Activated CD4-positive, alpha-beta T cell treated with anti-CD3 and anti-CD28 coated beads, Interleukin-2, amount 10 ng/mL, durations not matched to agents 7 days and 5 days (primary cell): ENCODE data around the gene ANKRD31. TPM values are rescaled to one million over a fixed set of nuclear protein-coding genes. Genes with fewer than 3 reads are reported as not detected.
"Not testable (repeated sequence)": the region's sequence is repeated elsewhere in the genome, so short reads cannot be mapped to it uniquely, and the experiment has no call there.

Experiments used
- CTCF ChIA-PET: fragments of 350-600 bp; sonication (Branson Sonifier 250); formaldehyde crosslinking; loops from one replicate; lab custom pipeline; 2021; ENCODE audit warnings: antibody characterized with exemption; lab: Charles Lee
- POLR2A ChIA-PET: fragments of 350-600 bp; sonication (Branson Sonifier 250); formaldehyde crosslinking; loops from one replicate; lab custom pipeline; 2021; ENCODE audit warnings: antibody characterized with exemption; lab: Charles Lee
- DNase-seq: peaks from one replicate; pipeline ENCODE4 v3.0.0-alpha.2; 2020
- H3K27ac Mint-ChIP-seq: one replicate; pipeline ENCODE4 v1.8.0; 2021; ENCODE audit warnings: mild to moderate bottlenecking, moderate library complexity, mixed read lengths
- H3K27me3 Mint-ChIP-seq: one replicate; pipeline ENCODE4 v1.8.0; 2021; ENCODE audit warnings: mixed read lengths
- H3K36me3 Mint-ChIP-seq: one replicate; pipeline ENCODE4 v1.8.0; 2021; ENCODE audit warnings: low read depth, mixed read lengths
- H3K4me1 Mint-ChIP-seq: one replicate; pipeline ENCODE4 v1.8.0; 2021; ENCODE audit warnings: mixed read lengths
- H3K4me3 Mint-ChIP-seq: one replicate; pipeline ENCODE4 v1.8.0; 2021; ENCODE audit warnings: mild to moderate bottlenecking, moderate library complexity, mixed read lengths
- H3K9me3 Mint-ChIP-seq: one replicate; pipeline ENCODE4 v1.8.0; 2021; ENCODE audit warnings: mixed read lengths
- total RNA-seq, 2 experiments: library from RNA; stranded (reverse); gene quantifications; one replicate each; pipeline ENCODE4 v1.2.3, GENCODE V29; 2021

ANKRD31 gene
- total RNA-seq, 2 experiments from 2014 or later = 0.17 TPM

GRCh38 chr5:75262271-75262670, 25.6 kb upstream of the ANKRD31 start:
- Mint-ChIP-seq H3K27ac (no peak overlapping the region), H3K4me1 (no peaks in the 10 kb centered on the region), H3K4me3 (no peak overlapping the region), H3K9me3 (no peaks in the 10 kb centered on the region), H3K27me3 (peaks cover 10% of the 10 kb centered on the region), H3K36me3 (no peaks in the 10 kb centered on the region)
- CTCF ChIA-PET = no interaction called here
- DNase-seq = no peak
- POLR2A ChIA-PET = no interaction called here

- ChIA-PET CTCF (interaction anchor here (0.5 kb wide), 1 partner anchor 80 kb away, joined by 6 read pairs; no protein-coding TSS in a partner anchor), POLR2A (no interaction called here)
- H3K9me3 Mint-ChIP-seq = peaks cover 3% of the 10 kb centered on the region
- H3K27ac Mint-ChIP-seq = no peak overlapping the region
- no peaks in the 10 kb centered on the region for H3K4me1 Mint-ChIP-seq
- peaks cover 20% of the 10 kb centered on the region for H3K27me3 Mint-ChIP-seq
- no peak for DNase-seq
- no peak overlapping the region for H3K4me3 Mint-ChIP-seq
- H3K36me3 Mint-ChIP-seq = no peaks in the 10 kb centered on the region
These were observed 24.0 kb upstream of the ANKRD31 start for GRCh38 chr5:75260708-75261107.

- POLR2A ChIA-PET, H3K27ac Mint-ChIP-seq, H3K4me3 Mint-ChIP-seq, H3K27me3 Mint-ChIP-seq, H3K36me3 Mint-ChIP-seq, CTCF ChIA-PET, H3K9me3 Mint-ChIP-seq, H3K4me1 Mint-ChIP-seq, DNase-seq: not testable (repeated sequence)
These were observed 13.8 kb upstream of the ANKRD31 start for GRCh38 chr5:75250452-75250851.

- POLR2A ChIA-PET = no interaction called here
These were observed 8.3 kb upstream of the ANKRD31 start for GRCh38 chr5:75245023-75245422.

GRCh38 chr5:75243510-75243909, 6.8 kb upstream of the ANKRD31 start:
- POLR2A ChIA-PET = no interaction called here

More at GRCh38 chr5:75245023-75245422, 8.3 kb upstream of the ANKRD31 start:
- no peak for DNase-seq
- H3K36me3 Mint-ChIP-seq = no peaks in the 10 kb centered on the region
- no peak overlapping the region for H3K4me3 Mint-ChIP-seq
- no peaks in the 10 kb centered on the region for H3K4me1 Mint-ChIP-seq
- H3K27ac Mint-ChIP-seq = no peak overlapping the region
- CTCF ChIA-PET = interaction anchor here (1.3 kb wide), 1 partner anchor 9 kb away, joined by 3 read pairs; the partner anchor contains the start of gene ANKRD31
- H3K27me3 Mint-ChIP-seq = no peaks in the 10 kb centered on the region
- no peaks in the 10 kb centered on the region for H3K9me3 Mint-ChIP-seq

GRCh38 chr5:75243100-75243499, 6.4 kb upstream of the ANKRD31 start:
- POLR2A ChIA-PET = no interaction called here
- Mint-ChIP-seq H3K9me3 (no peaks in the 10 kb centered on the region), H3K4me3 (no peak overlapping the region), H3K27ac (no peak overlapping the region), H3K36me3 (no peaks in the 10 kb centered on the region), H3K4me1 (peaks cover 4% of the 10 kb centered on the region), H3K27me3 (no peaks in the 10 kb centered on the region)
- CTCF ChIA-PET = no interaction called here
- no peak for DNase-seq

More at GRCh38 chr5:75243510-75243909, 6.8 kb upstream of the ANKRD31 start:
- no peaks in the 10 kb centered on the region for H3K27me3 Mint-ChIP-seq
- H3K4me3 Mint-ChIP-seq = no peak overlapping the region
- DNase-seq = no peak
- no peaks in the 10 kb centered on the region for H3K36me3 Mint-ChIP-seq
- no peak overlapping the region for H3K27ac Mint-ChIP-seq
- CTCF ChIA-PET = no interaction called here
- no peaks in the 10 kb centered on the region for H3K9me3 Mint-ChIP-seq
- H3K4me1 Mint-ChIP-seq = peaks cover under 1% of the 10 kb centered on the region

GRCh38 chr5:75242067-75242466, 5.4 kb upstream of the ANKRD31 start:
- no peak for DNase-seq
- no peaks in the 10 kb centered on the region for H3K9me3 Mint-ChIP-seq
- no peaks in the 10 kb centered on the region for H3K27me3 Mint-ChIP-seq

GRCh38 chr5:75239681-75240080, 3.0 kb upstream of the ANKRD31 start:
- H3K9me3 Mint-ChIP-seq = no peaks in the 10 kb centered on the region
- ChIA-PET POLR2A (no interaction called here), CTCF (no interaction called here)
- DNase-seq = no peak
- no peak overlapping the region for H3K4me3 Mint-ChIP-seq
- peaks cover 18% of the 10 kb centered on the region for H3K4me1 Mint-ChIP-seq
- no peak overlapping the region for H3K27ac Mint-ChIP-seq
- H3K27me3 Mint-ChIP-seq = no peaks in the 10 kb centered on the region
- no peaks in the 10 kb centered on the region for H3K36me3 Mint-ChIP-seq

More at GRCh38 chr5:75242067-75242466, 5.4 kb upstream of the ANKRD31 start:
- no peak overlapping the region for H3K4me3 Mint-ChIP-seq
- no peaks in the 10 kb centered on the region for H3K36me3 Mint-ChIP-seq
- H3K27ac Mint-ChIP-seq = no peak overlapping the region
- H3K4me1 Mint-ChIP-seq = peaks cover 6% of the 10 kb centered on the region
- CTCF ChIA-PET = no interaction called here
- POLR2A ChIA-PET = interaction anchor here (0.5 kb wide), 1 partner anchor 313 kb away, joined by 3 read pairs; no protein-coding TSS in a partner anchor

GRCh38 chr5:75235711-75236110, 967 bp downstream of the ANKRD31 start:
- no peaks in the 10 kb centered on the region for H3K27me3 Mint-ChIP-seq
- DNase-seq = no peak
- ChIA-PET CTCF (interaction anchor here (0.5 to 2.2 kb wide), 24 partner anchors 9 to 1778 kb away, joined by 3 to 7 read pairs (median 4); partner anchors contain the start of gene GCNT4), POLR2A (interaction anchor here (1.1 kb wide), 1 partner anchor 101 kb away, joined by 3 read pairs; the partner anchor contains the start of gene HMGCR)
- peak overlapping the region; percentile 88 for H3K27ac Mint-ChIP-seq
- no peaks in the 10 kb centered on the region for H3K9me3 Mint-ChIP-seq
- peaks cover 18% of the 10 kb centered on the region for H3K4me1 Mint-ChIP-seq
- peak overlapping the region; percentile 93 for H3K4me3 Mint-ChIP-seq
- no peaks in the 10 kb centered on the region for H3K36me3 Mint-ChIP-seq

- Mint-ChIP-seq H3K27ac (no peak overlapping the region), H3K9me3 (no peaks in the 10 kb centered on the region), H3K4me1 (peaks cover 18% of the 10 kb centered on the region), H3K4me3 (no peak overlapping the region), H3K36me3 (no peaks in the 10 kb centered on the region), H3K27me3 (no peaks in the 10 kb centered on the region)
- CTCF ChIA-PET = interaction anchor here (0.6 kb wide), 1 partner anchor 107 kb away, joined by 5 read pairs; no protein-coding TSS in a partner anchor
- POLR2A ChIA-PET = no interaction called here
- no peak for DNase-seq
These were observed 2.4 kb downstream of the ANKRD31 start for GRCh38 chr5:75234251-75234650.

GRCh38 chr5:75226916-75227315, 9.8 kb downstream of the ANKRD31 start:
- Mint-ChIP-seq H3K36me3 (no peaks in the 10 kb centered on the region), H3K4me3 (no peak overlapping the region), H3K9me3 (peaks cover 5% of the 10 kb centered on the region), H3K27ac (no peak overlapping the region), H3K4me1 (no peaks in the 10 kb centered on the region), H3K27me3 (no peaks in the 10 kb centered on the region)
- no peak for DNase-seq
- ChIA-PET CTCF (no interaction called here), POLR2A (no interaction called here)

GRCh38 chr5:75225506-75225905, 11.2 kb downstream of the ANKRD31 start:
- H3K9me3 Mint-ChIP-seq = peaks cover 5% of the 10 kb centered on the region
- H3K27ac Mint-ChIP-seq = no peak overlapping the region
- DNase-seq = no peak
- H3K4me1 Mint-ChIP-seq = no peaks in the 10 kb centered on the region
- H3K4me3 Mint-ChIP-seq = no peak overlapping the region
- H3K36me3 Mint-ChIP-seq = no peaks in the 10 kb centered on the region
- POLR2A ChIA-PET = no interaction called here
- H3K27me3 Mint-ChIP-seq = no peaks in the 10 kb centered on the region
- CTCF ChIA-PET = interaction anchor here (1.4 kb wide), 2 partner anchors 11 to 450 kb away, joined by 3 to 5 read pairs; partner anchors contain the start of gene ANKRD31

- CTCF ChIA-PET, DNase-seq, H3K4me3 Mint-ChIP-seq, H3K4me1 Mint-ChIP-seq, H3K27me3 Mint-ChIP-seq, H3K27ac Mint-ChIP-seq, POLR2A ChIA-PET, H3K36me3 Mint-ChIP-seq: not testable (repeated sequence)
- peaks cover 19% of the 10 kb centered on the region for H3K9me3 Mint-ChIP-seq
These were observed 15.9 kb downstream of the ANKRD31 start for GRCh38 chr5:75220787-75221186.

GRCh38 chr5:75214928-75215327, 21.8 kb downstream of the ANKRD31 start:
- no peaks in the 10 kb centered on the region for H3K4me1 Mint-ChIP-seq
- ChIA-PET POLR2A (no interaction called here), CTCF (no interaction called here)
- peaks cover 2% of the 10 kb centered on the region for H3K27me3 Mint-ChIP-seq
- DNase-seq = no peak
- H3K4me3 Mint-ChIP-seq = no peak overlapping the region
- H3K27ac Mint-ChIP-seq = no peak overlapping the region
- peaks cover 19% of the 10 kb centered on the region for H3K9me3 Mint-ChIP-seq
- peaks cover 2% of the 10 kb centered on the region for H3K36me3 Mint-ChIP-seq
